H1 (cell line): Measurements from ENCODE around the gene SIRPB1. TPM values are rescaled to one million over a fixed set of nuclear protein-coding genes. Genes with fewer than 3 reads are reported as not detected.

Experiments
- CTBP2 ChIP-seq: IDR thresholded peaks from 2 replicates; pipeline ENCODE4 v1.7.0; 2011; ENCODE audit warnings: borderline replicate concordance, mild to moderate bottlenecking, moderate library complexity, mixed read lengths, low read length; ENCODE audit not compliant: insufficient read depth, insufficient read length
- RAD21 ChIP-seq, 2 experiments: IDR thresholded peaks in 1 of 2; conservative IDR thresholded peaks in 1 of 2; 2 replicates each; pipeline ENCODE4 v1.6.1; 2011; ENCODE audit warnings: low read depth in 2 of 2, low read length in 2 of 2, improper control_type of control experiment in 1 of 2, inconsistent platforms in 1 of 2, mild to moderate bottlenecking in 1 of 2, moderate library complexity in 1 of 2
- polyA plus RNA-seq, 7 experiments: library from polyadenylated mRNA; depleted of rRNA in 3 of 7; stranded (reverse) in 5 of 7; unstranded in 2 of 7; fragments of >200 nt in 5 of 7; fragments of 200-250 nt in 2 of 7; gene quantifications; 1 replicate in 5 of 7; 2 replicates in 1 of 7; 4 replicates in 1 of 7; pipeline versions ENCODE4 v1.2.1 to v1.2.3, GENCODE V29; 2011 to 2013; ENCODE audit warnings: missing spikeins in 2 of 7, mixed read lengths in 2 of 7
- total RNA-seq: library from RNA; stranded (reverse); fragmentation: NEBNext Ultra II Directional; extraction: Animal tissue kit (Norgen Biotek cat#: 25700); gene quantifications from 2 replicates; pipeline ENCODE4 v1.2.1, GENCODE V29; 2021

SIRPB1 gene
- total and polyA plus RNA-seq, 2 of the 8 experiments (the other 6 are each of a cell fraction or from before 2014, with no cell fraction given), result 0.14 to 0.99 TPM

GRCh38 chr20:1656844-1657243 lies 37.0 kb upstream of the SIRPB1 start (continued):
- TF ChIP-seq CTBP2 (no peak), RAD21 (IDR thresholded peaks at IDR 0.05 in 1 of 2, conservative IDR thresholded peaks at IDR 0.05 in 1 of 2; ENCODE audit: low read depth in 2 of 2, low read length in 2 of 2) (no peak)
- TF ChIP-seq, all 59 proteins: peak for 0
